ENCODE results near the gene MTRF1. TPM values are rescaled to one million over a fixed set of nuclear protein-coding genes. Genes with fewer than 3 reads are reported as not detected.
A peak's percentile ranks its signal among the peaks of the same experiment; 100 is the strongest.

MTRF1 gene
- total and polyA plus RNA-seq, 2 of the 4 experiments (the other 2 are of a cell fraction), result 9.7 to 12.4 TPM

- no peak for TF ChIP-seq MXI1 (IDR thresholded peaks at IDR 0.05; ENCODE audit: borderline replicate concordance, low read depth, low read length)
- no peak for TF ChIP-seq BHLHE40 (IDR thresholded peaks at IDR 0.05; ENCODE audit: low read depth, low read length)
- no peak for TF ChIP-seq CEBPB (IDR thresholded peaks at IDR 0.05; ENCODE audit: low read depth, low read length)
- TF ChIP-seq USF2 (IDR thresholded peaks at IDR 0.05; ENCODE audit: low read depth, low read length), result no peak
- TF ChIP-seq CHD1 (IDR thresholded peaks at IDR 0.05; ENCODE audit: low read depth, low read length), result no peak
These were observed 69.9 kb downstream of the MTRF1 start (continued) for GRCh38 chr13:41193469-41193868.

GRCh38 chr13:41188584-41188983, 74.8 kb downstream of the MTRF1 start:
- Histone ChIP-seq H3K9me3 (ENCODE audit: control insufficient read depth, insufficient read depth, low read length) (peaks cover 3% of the 10 kb centered on the region), H4K5ac (ENCODE audit: low read depth, low read length) (no peak overlapping the region), H3K27me3 (ENCODE audit: control insufficient read depth, insufficient read depth, low read length) (no peaks in the 10 kb centered on the region), H4K8ac (ENCODE audit: low read depth in 2 of 2, low read length in 2 of 2) (peak overlapping the region in 1 of 2 experiments; percentile 88; a peak in 2 of 4 replicates), H2AFZ (replicated peaks; ENCODE audit: low read length, poor library complexity) (no peak overlapping the region), H3K4me3 (ENCODE audit: insufficient read depth, low read depth, low read length) (no peak overlapping the region), H3K4me2 (ENCODE audit: low read depth, low read length) (no peak overlapping the region), H2BK120ac (ENCODE audit: low read depth, low read length) (no peak overlapping the region), H3K4ac (ENCODE audit: low read depth, low read length) (no peak overlapping the region), H4K91ac (ENCODE audit: insufficient read depth, low read depth, low read length) (no peak overlapping the region), H3K18ac (ENCODE audit: low read depth, low read length) (no peak overlapping the region), H3K9ac (ENCODE audit: low read depth, low read length) (no peak overlapping the region), H3K36me3 (ENCODE audit: control insufficient read depth, insufficient read depth, low read length) (peaks cover 2% of the 10 kb centered on the region; the same call in 1 of the 2 replicates), H2AK5ac (ENCODE audit: low read depth, low read length) (no peak overlapping the region), H3K4me1 (ENCODE audit: control insufficient read depth, insufficient read depth, low read length) (peaks cover 3% of the 10 kb centered on the region), H3K79me1 (ENCODE audit: low read depth in 1 of 2, low read length in 2 of 2) (peaks cover 11 to 15% of the 10 kb centered on the region in 2 experiments), H3K23ac (ENCODE audit: low read depth, low read length) (no peak overlapping the region), H2AK9ac (replicated peaks; ENCODE audit: low read depth, low read length, poor library complexity) (no peak overlapping the region), H2BK15ac (ENCODE audit: low read depth, low read length) (no peak overlapping the region), H3K14ac (replicated peaks; ENCODE audit: low read depth, low read length) (no peak overlapping the region), H3K9me1 (ENCODE audit: insufficient read depth, low read length) (no peaks in the 10 kb centered on the region), H4K20me1 (ENCODE audit: insufficient read depth, low read length) (no peaks in the 10 kb centered on the region), H3K27ac (ENCODE audit: insufficient read depth, low read length) (peak overlapping the region; percentile 87), H3K56ac (ENCODE audit: extremely low read depth, insufficient read depth, low read length) (no peak overlapping the region; the same call in 1 of the 2 replicates), H2BK5ac (ENCODE audit: low read depth, low read length, poor library complexity, severe bottlenecking) (peak overlapping the region; percentile 99), H2BK20ac (ENCODE audit: low read depth, low read length) (no peak overlapping the region)
- ChIA-PET POLR2A (ENCODE audit: unreplicated experiment) (no interaction called here), CTCF (no interaction called here)
- intact Hi-C loops (cut with micrococcal nuclease) (loop anchor here (5.0 kb wide), 1 partner anchor 41 kb away; no protein-coding TSS in a partner anchor), dilution Hi-C loops (cut with HindIII; ENCODE audit: low sequenced_read_pairs, unreplicated experiment) (no loop called here), in situ Hi-C loops (cut with MboI; ENCODE audit: low sequenced_read_pairs) (no loop called here)
- DNase-seq, result peak; percentile 89
- WGBS, 2 experiments (ENCODE audit: extremely low coverage in 2 of 2, insufficient read length in 1 of 2), result no CpG with 5 or more reads among the region's 6 CpGs
- peak; percentile 83 for ATAC-seq (ENCODE audit: low read depth)
- no TSS peak for BruUV-seq (replicated peaks)
- no peak for TF ChIP-seq ELK1 (IDR thresholded peaks at IDR 0.05; ENCODE audit: borderline replicate concordance, low read depth, low read length)
- no peak for TF ChIP-seq RAD21 (IDR thresholded peaks at IDR 0.05; ENCODE audit: low read length)
- TF ChIP-seq CEBPB (IDR thresholded peaks at IDR 0.05; ENCODE audit: low read depth, low read length), result peak; percentile 70; the same call in 1 of the 2 replicates
- TF ChIP-seq CHD1 (IDR thresholded peaks at IDR 0.05; ENCODE audit: low read depth, low read length), result no peak
- TF ChIP-seq CTCF (conservative IDR thresholded peaks at IDR 0.05; ENCODE audit: low read depth, low read length), result no peak
- peak; percentile 80; the same call in 1 of the 2 replicates for TF ChIP-seq FOS (IDR thresholded peaks at IDR 0.05; ENCODE audit: low read depth, low read length)
- TF ChIP-seq POLR2A (IDR thresholded peaks at IDR 0.05; ENCODE audit: low read depth, low read length), result no peak
- no peak for TF ChIP-seq NFE2L2 (IDR thresholded peaks at IDR 0.05; ENCODE audit: low read depth, low read length)
- TF ChIP-seq USF2 (IDR thresholded peaks at IDR 0.05; ENCODE audit: low read depth, low read length), result no peak

Data from IMR-90 (cell line).